Measurements from ENCODE around the gene CBFA2T2. TPM values are rescaled to one million over a fixed set of nuclear protein-coding genes. Genes with fewer than 3 reads are reported as not detected.

CBFA2T2 gene
- total and polyA plus RNA-seq, 12 donors = 5.3 to 16.7 (median 9.4) TPM

DNA sequence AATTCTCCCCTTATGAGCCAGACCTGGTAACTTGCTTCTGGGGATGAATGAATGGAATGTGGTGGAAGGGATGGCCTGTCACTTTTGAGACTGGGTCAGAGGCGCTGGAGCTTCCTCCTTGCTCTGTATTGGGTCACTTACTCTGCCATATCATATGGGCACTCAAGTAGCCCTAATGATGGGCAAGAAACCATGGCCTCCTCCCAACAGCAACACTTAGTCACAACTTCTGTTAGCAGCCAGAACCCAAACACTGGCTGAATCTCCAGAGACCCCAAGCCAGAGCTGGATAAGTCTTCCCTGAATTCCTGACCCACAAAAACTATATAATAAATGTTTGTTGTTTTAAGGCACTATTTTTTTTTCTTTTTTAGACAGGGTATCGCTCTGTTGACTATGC is 190.8 kb downstream of the CBFA2T2 start:
- Histone ChIP-seq H3K9me3 (replicated peaks in 1 of 3) (no peaks in the 10 kb centered on the region), H3K4me3 (no peak overlapping the region), H3K4me1 (replicated peaks in 1 of 2) (peaks cover 9 to 14% of the 10 kb centered on the region in 2 donors), H3K27ac (no peak overlapping the region), H3K27me3 (no peaks in the 10 kb centered on the region), H3K36me3 (replicated peaks in 1 of 2) (no peaks in the 10 kb centered on the region)
- intact Hi-C loops (cut with DNase I) = loop anchor here in 1 of 2 donors (5.0 kb wide), 1 partner anchor 42 kb away; the partner anchor contains the start of gene PXMP4
- whole genome bisulfite sequencing, 4 donors = 91 to 98% (median 94%) methylated on average over 2 of the region's 2 CpGs
- TF ChIP-seq, protein P1, sequence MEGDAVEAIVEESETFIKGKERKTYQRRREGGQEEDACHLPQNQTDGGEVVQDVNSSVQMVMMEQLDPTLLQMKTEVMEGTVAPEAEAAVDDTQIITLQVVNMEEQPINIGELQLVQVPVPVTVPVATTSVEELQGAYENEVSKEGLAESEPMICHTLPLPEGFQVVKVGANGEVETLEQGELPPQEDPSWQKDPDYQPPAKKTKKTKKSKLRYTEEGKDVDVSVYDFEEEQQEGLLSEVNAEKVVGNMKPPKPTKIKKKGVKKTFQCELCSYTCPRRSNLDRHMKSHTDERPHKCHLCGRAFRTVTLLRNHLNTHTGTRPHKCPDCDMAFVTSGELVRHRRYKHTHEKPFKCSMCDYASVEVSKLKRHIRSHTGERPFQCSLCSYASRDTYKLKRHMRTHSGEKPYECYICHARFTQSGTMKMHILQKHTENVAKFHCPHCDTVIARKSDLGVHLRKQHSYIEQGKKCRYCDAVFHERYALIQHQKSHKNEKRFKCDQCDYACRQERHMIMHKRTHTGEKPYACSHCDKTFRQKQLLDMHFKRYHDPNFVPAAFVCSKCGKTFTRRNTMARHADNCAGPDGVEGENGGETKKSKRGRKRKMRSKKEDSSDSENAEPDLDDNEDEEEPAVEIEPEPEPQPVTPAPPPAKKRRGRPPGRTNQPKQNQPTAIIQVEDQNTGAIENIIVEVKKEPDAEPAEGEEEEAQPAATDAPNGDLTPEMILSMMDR (IDR thresholded peaks at IDR 0.05) = no peak
- TF ChIP-seq POLR2A (IDR thresholded peaks at IDR 0.05) = no peak
- DNase-seq = no peak

DNA sequence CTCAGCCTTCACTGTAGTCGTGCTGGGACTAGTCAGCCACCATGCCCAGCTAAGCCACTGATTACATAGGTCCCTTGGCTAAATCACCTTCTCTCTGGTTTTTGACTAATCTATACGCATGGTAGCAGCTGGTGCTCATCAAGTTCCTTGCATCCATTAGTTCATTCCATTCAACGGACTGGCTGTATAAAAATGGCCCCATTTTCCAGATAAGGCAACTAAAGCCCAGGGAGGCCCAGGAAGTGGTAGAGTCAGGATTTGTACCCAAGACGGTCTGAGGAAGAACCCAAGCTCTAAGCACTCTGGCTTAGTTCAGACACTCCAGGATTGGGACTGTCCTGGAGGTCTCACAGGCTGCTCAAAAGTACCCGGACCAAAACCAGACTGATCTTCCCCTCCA is 191.4 kb downstream of the CBFA2T2 start:
- WGBS, 4 donors = 86 to 93% (median 89%) methylated on average over 5 of the region's 5 CpGs
- intact Hi-C loops (cut with DNase I) = loop anchor here in 1 of 2 donors (5.0 kb wide), 1 partner anchor 41 kb away; the partner anchor contains the start of gene PXMP4
- H3K27me3 ChIP-seq = no peaks in the 10 kb centered on the region
- no peaks in the 10 kb centered on the region for H3K36me3 ChIP-seq (replicated peaks in 1 of 2)
- DNase-seq = no peak
- TF ChIP-seq, protein P1 (IDR thresholded peaks at IDR 0.05) = no peak
- TF ChIP-seq POLR2A (IDR thresholded peaks at IDR 0.05) = no peak
- no peaks in the 10 kb centered on the region for H3K9me3 ChIP-seq (replicated peaks in 1 of 3)
- no peak overlapping the region for H3K4me3 ChIP-seq
- H3K27ac ChIP-seq = no peak overlapping the region
- peaks cover 4 to 9% of the 10 kb centered on the region in 2 donors for H3K4me1 ChIP-seq (replicated peaks in 1 of 2)

DNA sequence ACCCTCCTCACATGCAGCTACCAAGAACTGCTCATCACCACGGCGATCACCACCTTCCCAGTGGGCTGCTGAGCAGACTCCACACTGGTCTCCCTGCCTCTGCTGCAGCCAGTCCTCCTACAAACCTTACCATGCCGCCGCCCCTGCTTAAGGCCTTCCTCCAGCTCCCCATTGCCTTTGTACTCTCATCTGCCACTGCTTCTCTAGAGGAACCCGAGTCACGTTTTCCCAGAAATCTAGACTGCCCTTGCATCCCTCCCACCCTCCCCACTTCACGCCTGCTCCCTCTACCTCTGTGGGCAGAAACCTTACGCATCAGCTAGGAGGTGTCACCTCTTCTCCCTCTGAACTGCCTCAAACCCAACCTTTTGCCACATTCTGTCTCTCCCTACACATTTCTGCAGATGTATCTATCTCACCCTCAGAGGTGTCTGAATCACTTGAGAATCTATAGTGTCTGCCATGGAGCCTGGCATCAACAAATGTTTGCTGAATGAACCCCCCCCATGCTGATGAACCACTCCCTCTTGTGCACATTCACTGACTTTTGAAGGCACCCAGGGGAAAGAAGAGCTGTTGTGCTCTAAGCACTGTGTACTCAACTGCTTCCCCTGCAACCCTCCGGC is 191.9 kb downstream of the CBFA2T2 start:
- no peaks in the 10 kb centered on the region for H3K27me3 ChIP-seq
- no peak overlapping the region for H3K4me3 ChIP-seq
- H3K27ac ChIP-seq = no peak overlapping the region
- intact Hi-C loops (cut with DNase I) = loop anchor here in 1 of 2 donors (5.0 kb wide), 1 partner anchor 40 kb away; the partner anchor contains the start of gene PXMP4
- DNase-seq = no peak
- H3K36me3 ChIP-seq (replicated peaks in 1 of 2) = no peaks in the 10 kb centered on the region
- 89 to 96% (median 91%) methylated on average over 9 of the region's 9 CpGs for WGBS, 4 donors
- H3K4me1 ChIP-seq (replicated peaks in 1 of 2) = peaks cover 4 to 10% of the 10 kb centered on the region in 2 donors
- H3K9me3 ChIP-seq (replicated peaks in 1 of 3) = no peaks in the 10 kb centered on the region
- TF ChIP-seq, protein P1 (IDR thresholded peaks at IDR 0.05) = no peak
- TF ChIP-seq POLR2A (IDR thresholded peaks at IDR 0.05) = no peak

DNA sequence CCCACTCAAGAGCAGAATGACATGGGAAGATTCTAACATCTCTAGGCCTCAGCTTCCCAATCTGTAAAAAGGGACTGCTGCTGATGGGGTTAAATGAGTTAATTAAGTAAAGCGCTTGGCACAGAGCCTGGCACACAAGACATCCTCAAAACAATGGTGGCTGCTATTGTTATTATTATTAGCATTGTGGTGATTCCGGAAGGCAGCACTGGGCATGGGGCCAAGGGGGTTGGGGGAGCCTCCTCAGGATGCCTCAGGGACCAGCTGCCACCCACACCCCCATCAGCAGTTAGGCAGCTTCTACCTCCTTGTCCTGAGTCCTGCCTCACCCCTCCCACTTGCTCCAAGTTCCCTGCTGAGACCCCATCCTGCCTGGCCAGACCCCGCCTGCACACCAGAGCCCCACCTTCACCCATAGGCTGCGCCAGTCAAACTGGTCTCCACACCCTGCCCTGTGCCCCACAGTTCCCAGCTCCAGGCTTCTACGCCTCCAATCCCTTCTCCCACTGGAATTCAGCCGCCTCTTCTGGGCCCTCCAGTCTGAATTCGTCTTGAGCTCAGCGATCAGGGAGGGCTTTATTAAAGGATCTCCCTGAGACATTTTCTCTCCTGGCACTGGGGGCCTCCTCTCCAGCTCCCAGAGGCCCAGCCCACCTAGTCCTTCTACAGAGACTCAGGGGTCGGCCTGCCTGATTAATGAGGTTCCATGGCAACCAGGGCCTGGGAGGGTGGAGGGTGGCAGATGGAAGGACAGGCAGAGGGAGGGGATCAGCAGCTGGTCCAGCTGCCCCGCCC is 194.8 kb downstream of the CBFA2T2 start:
- H3K4me3 ChIP-seq = peak overlapping the region in 1 of 4 donors; percentile 49
- DNase-seq = peak in 1 of 7 donors; percentile 60

More for the DNA sequence above, 194.8 kb downstream of the CBFA2T2 start:
- TF ChIP-seq POLR2A (IDR thresholded peaks at IDR 0.05) = no peak
- Histone ChIP-seq H3K36me3 (replicated peaks in 1 of 2) (no peaks in the 10 kb centered on the region), H3K4me1 (replicated peaks in 1 of 2) (peaks cover 20 to 30% of the 10 kb centered on the region in 2 donors), H3K9me3 (replicated peaks in 1 of 3) (no peaks in the 10 kb centered on the region), H3K27me3 (no peaks in the 10 kb centered on the region), H3K27ac (no peak overlapping the region)
- intact Hi-C loops (cut with DNase I) = loop anchor here in 1 of 2 donors (5.0 kb wide), 1 partner anchor 38 kb away; the partner anchor contains the start of gene PXMP4
- WGBS, 4 donors = 45 to 65% (median 50%) methylated on average over 9 to 10 of the region's 10 CpGs
